ENCODE measurements around the gene CD40LG. TPM values are rescaled to one million over a fixed set of nuclear protein-coding genes. Genes with fewer than 3 reads are reported as not detected.

CD40LG gene
- total and polyA plus RNA-seq, 2 of the 13 experiments (the other 11 are each of a cell fraction or from before 2014, with no cell fraction given): not detected

DNA sequence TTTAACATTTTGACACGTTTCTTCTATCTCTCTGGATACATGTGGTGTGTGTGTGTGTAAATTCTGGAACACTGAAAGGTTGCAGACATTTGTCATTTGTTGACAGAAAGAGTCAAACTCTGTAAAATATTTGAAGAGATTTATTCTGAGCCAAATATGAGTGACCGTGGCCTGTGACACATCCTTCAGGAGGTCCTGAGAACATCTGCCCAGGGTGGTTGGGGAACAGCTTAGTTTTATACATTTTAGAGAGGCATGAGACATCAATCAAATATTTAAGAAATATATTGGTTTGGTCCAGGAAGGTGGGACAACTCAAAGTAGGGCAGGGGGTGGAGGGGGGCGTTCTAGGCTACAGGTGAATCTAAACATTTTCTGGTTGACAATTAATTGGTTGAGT, 40.7 kb upstream of the CD40LG start (continued):
- TF ChIP-seq JUNB (CRISPR knock-in tag; IDR thresholded peaks at IDR 0.05; ENCODE audit: borderline replicate concordance): no peak
- TF ChIP-seq ZBTB21 (CRISPR knock-in tag; IDR thresholded peaks at IDR 0.05): no peak
- no peak for TF ChIP-seq HDAC6 (IDR thresholded peaks at IDR 0.05; ENCODE audit: low read depth, low read length)
- no peak for TF ChIP-seq YY1 (IDR thresholded peaks at IDR 0.05; ENCODE audit: insufficient read depth, insufficient replicate concordance, low read depth, low read length)
- TF ChIP-seq THAP8 (CRISPR knock-in tag; IDR thresholded peaks at IDR 0.05; ENCODE audit: borderline replicate concordance): no peak

GRCh38 chrX:136608295-136608933, 39.5 kb upstream of the CD40LG start:
- Histone ChIP-seq H3K27ac (ENCODE audit: extremely low read length, insufficient read depth, low read length) (no peak overlapping the region), H3K27me3 (ENCODE audit: control insufficient read depth in 1 of 2, insufficient read depth in 2 of 2, low read length in 2 of 2) (no peaks in the 10 kb centered on the region), H4K20me1 (ENCODE audit: insufficient read depth, low read length) (no peaks in the 10 kb centered on the region), H3K4me3 (replicated peaks in 1 of 3; ENCODE audit: insufficient read depth in 1 of 3, low read depth in 2 of 3, low read length in 3 of 3) (no peak overlapping the region), H3K4me2 (ENCODE audit: low read depth, low read length) (no peak overlapping the region), H3K9me3 (ENCODE audit: low read length) (no peaks in the 10 kb centered on the region), H3K36me3 (replicated peaks in 1 of 2; ENCODE audit: control insufficient read depth in 1 of 2, insufficient read depth in 2 of 2, low read length in 2 of 2) (no peaks in the 10 kb centered on the region), H3K79me2 (ENCODE audit: insufficient read depth, low read length) (no peaks in the 10 kb centered on the region), H3K9ac (ENCODE audit: insufficient read depth, low read depth, low read length) (no peak overlapping the region), H2AFZ (ENCODE audit: low read length) (no peak overlapping the region), H3K4me1 (ENCODE audit: insufficient read depth, low read length) (no peaks in the 10 kb centered on the region)
- FAIRE-seq (no peak), DNase-seq (ENCODE audit: low spot score) (no peak), ATAC-seq (no peak)
- POLR2A ChIA-PET: no interaction called here
- in situ Hi-C loops (cut with HindIII; ENCODE audit: extremely low pct_ligation_motif_present, low pct_unique_long_range_greater_than_20kb): no loop called here
- CTCF ChIA-PET (ENCODE audit: low intra/inter-chr PET ratio, low total read pairs): no interaction called here
- TF ChIP-seq MTA3 (CRISPR knock-in tag; IDR thresholded peaks at IDR 0.05): no peak
- TF ChIP-seq STAG1 (CRISPR knock-in tag; IDR thresholded peaks at IDR 0.05): peak; percentile 22
- no TSS peak for BruUV-seq (replicated peaks)
- WGBS (ENCODE audit: low lambda C conversion rate): 46% methylated on average over 8 of the region's 10 CpGs
- intact Hi-C loops (cut with micrococcal nuclease; ENCODE audit: unreplicated experiment): no loop called here
